Stomach (tissue), 9 donors: ENCODE data around the gene TNIP3. TPM values are rescaled to one million over a fixed set of nuclear protein-coding genes. Genes with fewer than 3 reads are reported as not detected.

Experiments used
- DNase-seq, 2 donors: peaks; one replicate each; pipeline versions ENCODE4 v3.0.0 to v3.0.0-alpha.2; 2013 to 2019
- H3K27ac ChIP-seq, 5 donors: fragments of 200-600 bp in 4 of 5; sonication (generic) in 4 of 5; one replicate each; pipeline ENCODE4 v1.5.1; 2013 to 2019; ENCODE audit warnings: mild to moderate bottlenecking in 1 of 5, moderate library complexity in 1 of 5
- H3K27me3 ChIP-seq, 3 donors: fragments of 200-600 bp; sonication (generic); one replicate each; pipeline ENCODE4 v1.5.1; 2017 to 2019; ENCODE audit warnings: mixed run types in 1 of 3
- H3K36me3 ChIP-seq, 4 donors: fragments of 200-600 bp; sonication (generic); 1 replicate in 3 of 4; 2 replicates in 1 of 4; pipeline ENCODE4 v1.5.1; 2016 to 2019
- H3K4me1 ChIP-seq, 4 donors: fragments of 200-600 bp; sonication (generic); one replicate each; pipeline ENCODE4 v1.5.1; 2016 to 2019
- H3K4me3 ChIP-seq, 4 donors: fragments of 200-600 bp; sonication (generic) in 3 of 4; one replicate each; pipeline ENCODE4 v1.5.1; 2016 to 2019; ENCODE audit warnings: mild to moderate bottlenecking in 1 of 4
- H3K9me3 ChIP-seq, 4 donors: fragments of 200-600 bp; sonication (generic); one replicate each; pipeline ENCODE4 v1.5.1; 2016 to 2019
- CTCF ChIP-seq, 7 experiments: fragments of 450-650 bp in 4 of 7; fragments of 200-600 bp in 3 of 7; sonication (generic) in 3 of 7; IDR thresholded peaks; one replicate each; pipeline ENCODE4 v1.5.1; 2016 to 2019; ENCODE audit warnings: antibody characterized with exemption in 7 of 7, control low read depth in 2 of 7, mild to moderate bottlenecking in 1 of 7
- EP300 ChIP-seq: sonication (generic); formaldehyde crosslinking; IDR thresholded peaks from one replicate; pipeline ENCODE4 v1.6.1; 2017; ENCODE audit warnings: antibody characterized with exemption
- POLR2A ChIP-seq, 4 donors: fragments of 450-650 bp; IDR thresholded peaks; one replicate each; pipeline ENCODE4 v1.6.1; 2016; ENCODE audit warnings: antibody characterized with exemption in 4 of 4, control low read depth in 2 of 4, mild to moderate bottlenecking in 1 of 4, moderate library complexity in 1 of 4
- POLR2AphosphoS5 ChIP-seq, 3 donors: sonication (generic); formaldehyde crosslinking; IDR thresholded peaks; one replicate each; pipeline ENCODE4 v1.6.1; 2016; ENCODE audit warnings: antibody characterized with exemption in 3 of 3
- WGBS, 5 donors: extraction: QIAGEN DNeasy Blood & Tissue Kit in 3 of 5; methylation state at CpG; one replicate each; pipeline versions ENCODE4 v1.1.5 to v1.1.7; 2013 to 2018; 5-methylcytosine and 5-hydroxymethylcytosine counted together
- intact Hi-C: fragments of 100-400 bp; cut with DNase I; formaldehyde crosslinking; loops from one replicate; pipeline ENCODE4 v1.15.1; 2023; ENCODE audit warnings: low total_unique reads
- polyA plus RNA-seq, 3 donors: library from polyadenylated mRNA; stranded (reverse); fragments of 200-250 nt; gene quantifications; one replicate each; pipeline ENCODE4 v1.2.3, GENCODE V29; 2013
- total RNA-seq, 5 donors: library from RNA; depleted of rRNA; stranded (reverse); fragments of >200 nt; gene quantifications; one replicate each; pipeline versions ENCODE4 v1.1.0 to v1.2.3, GENCODE V29; 2014 to 2016
- donor health status: healthy with polysubstance abuse.
- donor health status: Bipolar disorder and iron deficiency.
- donor health status: healthy.

TNIP3 gene
- total and polyA plus RNA-seq, 8 donors, result 0.12 to 5.1 (median 0.74) TPM; not detected in 2

- no peaks in the 10 kb centered on the region for H3K36me3 ChIP-seq
- no peak for DNase-seq
- intact Hi-C loops, result no loop called here
- no peaks in the 10 kb centered on the region for H3K27me3 ChIP-seq
- no peaks in the 10 kb centered on the region for H3K9me3 ChIP-seq
- H3K4me1 ChIP-seq, result no peaks in the 10 kb centered on the region
- TF ChIP-seq CTCF (IDR thresholded peaks at IDR 0.05) (no peak), POLR2A (IDR thresholded peaks at IDR 0.05) (no peak), POLR2AphosphoS5 (IDR thresholded peaks at IDR 0.05) (no peak), EP300 (no peak)
- no peak overlapping the region for H3K4me3 ChIP-seq
- no peak overlapping the region for H3K27ac ChIP-seq
- 70 to 84% (median 75%) methylated on average over 3 of the region's 3 CpGs for WGBS, 5 donors
These were observed 19.2 kb upstream of the TNIP3 start for GRCh38 chr4:121183361-121183760.

- intact Hi-C loops, result no loop called here
- H3K4me1 ChIP-seq, result peaks cover 0 to 5% (median 0%) of the 10 kb centered on the region in 4 donors
- peak in 1 of 2 donors; percentile 45 for DNase-seq
- H3K27ac ChIP-seq, result peak overlapping the region in 3 of 5 donors; percentile 22 to 39 (median 36)
- TF ChIP-seq POLR2AphosphoS5 (IDR thresholded peaks at IDR 0.05), result no peak
- no peak for TF ChIP-seq CTCF (IDR thresholded peaks at IDR 0.05)
- TF ChIP-seq EP300, result no peak
- no peak for TF ChIP-seq POLR2A (IDR thresholded peaks at IDR 0.05)
- no peaks in the 10 kb centered on the region for H3K36me3 ChIP-seq
- H3K27me3 ChIP-seq, result no peaks in the 10 kb centered on the region
- no peak overlapping the region for H3K4me3 ChIP-seq
- WGBS, 5 donors, result 30 to 45% (median 42%) methylated on average over 3 of the region's 3 CpGs
- H3K9me3 ChIP-seq, result no peaks in the 10 kb centered on the region
These were observed 18.2 kb upstream of the TNIP3 start for GRCh38 chr4:121182296-121182695.

- DNase-seq, result no peak
- Histone ChIP-seq H3K27me3 (no peaks in the 10 kb centered on the region), H3K27ac (peak overlapping the region in 2 of 5 donors; percentile 22 to 39), H3K36me3 (no peaks in the 10 kb centered on the region), H3K9me3 (no peaks in the 10 kb centered on the region), H3K4me1 (peaks cover 0 to 5% (median 0%) of the 10 kb centered on the region in 4 donors), H3K4me3 (no peak overlapping the region)
- WGBS, 5 donors, result 67 to 92% (median 76%) methylated on average over 1 of the region's 1 CpG
- no peak for TF ChIP-seq POLR2A (IDR thresholded peaks at IDR 0.05)
- TF ChIP-seq EP300, result no peak
- TF ChIP-seq POLR2AphosphoS5 (IDR thresholded peaks at IDR 0.05), result no peak
- no peak for TF ChIP-seq CTCF (IDR thresholded peaks at IDR 0.05)
- intact Hi-C loops, result no loop called here
These were observed 17.4 kb upstream of the TNIP3 start for GRCh38 chr4:121181493-121181892.

GRCh38 chr4:121180558-121180957 is 16.4 kb upstream of the TNIP3 start:
- no peaks in the 10 kb centered on the region for H3K27me3 ChIP-seq
- H3K36me3 ChIP-seq, result no peaks in the 10 kb centered on the region
- H3K27ac ChIP-seq, result no peak overlapping the region
- WGBS, 5 donors, result 69 to 84% (median 76%) methylated on average over 3 of the region's 3 CpGs
- DNase-seq, result no peak
- intact Hi-C loops, result no loop called here
- no peak overlapping the region for H3K4me3 ChIP-seq
- H3K9me3 ChIP-seq, result no peaks in the 10 kb centered on the region
- no peak for TF ChIP-seq EP300
- no peak for TF ChIP-seq CTCF (IDR thresholded peaks at IDR 0.05)
- TF ChIP-seq POLR2AphosphoS5 (IDR thresholded peaks at IDR 0.05), result no peak
- TF ChIP-seq POLR2A (IDR thresholded peaks at IDR 0.05), result no peak
- peaks cover 0 to 5% (median 0%) of the 10 kb centered on the region in 4 donors for H3K4me1 ChIP-seq
